HEK293 (cell line): ENCODE data around the gene NOLC1.

Experiments
- CTCF ChIA-PET: fragments of 350-600 bp; formaldehyde crosslinking; extraction: SDS; loops from one replicate; lab custom pipeline; 2021; ENCODE audit warnings: antibody characterized with exemption; lab: Yijun Ruan, JAX
- POLR2A ChIA-PET: fragments of 300-600 bp; formaldehyde crosslinking; extraction: SDS; loops from one replicate; lab custom pipeline; 2020; ENCODE audit warnings: antibody characterized with exemption, inconsistent platforms; lab: Yijun Ruan, JAX
- H3K27ac ChIP-seq: fragments of 200-500 bp; sonication (Bioruptor generic); 2 replicates; pipeline ENCODE4 v1.5.1; 2014; ENCODE audit warnings: low read depth, low read length, control low read depth, inconsistent platforms; ENCODE audit errors: extremely low read depth
- H3K36me3 ChIP-seq, 2 experiments: fragments of 200-500 bp in 1 of 2; sonication (Bioruptor generic) in 1 of 2; 1 replicate in 1 of 2; 2 replicates in 1 of 2; pipeline ENCODE4 v1.5.1; 2014 to 2017; ENCODE audit warnings: inconsistent platforms in 2 of 2, low read length in 2 of 2; ENCODE audit not compliant: control insufficient read depth in 2 of 2, insufficient read depth in 1 of 2
- H3K4me1 ChIP-seq: fragments of 200-500 bp; sonication (Bioruptor generic); 2 replicates; pipeline ENCODE4 v1.5.1; 2014; ENCODE audit warnings: mild to moderate bottlenecking, low read length, inconsistent platforms; ENCODE audit not compliant: control insufficient read depth, insufficient read depth
- H3K4me3 ChIP-seq: 2 replicates; pipeline ENCODE4 v1.5.1; 2011; ENCODE audit warnings: low read depth, mild to moderate bottlenecking, control low read depth, low read length, moderate library complexity
- H3K9me3 ChIP-seq: fragments of 200-500 bp; sonication (Bioruptor generic); 2 replicates; pipeline ENCODE4 v1.5.1; 2014; ENCODE audit warnings: low read depth, low read length, inconsistent platforms; ENCODE audit not compliant: control insufficient read depth, insufficient read depth
- ATF2 ChIP-seq: fragments of 450-650 bp; formaldehyde crosslinking; IDR thresholded peaks from 2 replicates; pipeline ENCODE4 v1.5.1; 2016; ENCODE audit warnings: missing biosample characterization, missing genetic modification characterization, low read depth
- EGR2 ChIP-seq: fragments of 450-650 bp; formaldehyde crosslinking; IDR thresholded peaks from 2 replicates; pipeline ENCODE4 v1.5.1; 2016; ENCODE audit warnings: low read depth, missing biosample characterization, missing genetic modification characterization
- HOXD13 ChIP-seq: sonication (generic); formaldehyde crosslinking; IDR thresholded peaks from 2 replicates; pipeline ENCODE4 v1.8.0; 2022; ENCODE audit warnings: missing genetic modification reagents, borderline replicate concordance
- PATZ1 ChIP-seq: fragments of 450-650 bp; formaldehyde crosslinking; IDR thresholded peaks from 2 replicates; pipeline ENCODE4 v1.5.1; 2016; ENCODE audit warnings: missing biosample characterization, missing genetic modification characterization
- PBX3 ChIP-seq: sonication (generic); formaldehyde crosslinking; IDR thresholded peaks from 2 replicates; pipeline ENCODE4 v1.8.1; 2022; ENCODE audit warnings: mild to moderate bottlenecking, moderate library complexity, missing genetic modification reagents
- PRDM6 ChIP-seq: fragments of 450-650 bp; formaldehyde crosslinking; IDR thresholded peaks from 2 replicates; pipeline ENCODE4 v1.5.1; 2017; ENCODE audit warnings: missing biosample characterization, missing genetic modification characterization
- SCRT1 ChIP-seq: fragments of 450-650 bp; formaldehyde crosslinking; IDR thresholded peaks from 2 replicates; pipeline ENCODE4 v1.5.1; 2016; ENCODE audit warnings: missing biosample characterization, missing genetic modification characterization, borderline replicate concordance
- SCRT2 ChIP-seq: fragments of 450-650 bp; formaldehyde crosslinking; IDR thresholded peaks from 2 replicates; pipeline ENCODE4 v1.5.1; 2016; ENCODE audit warnings: missing biosample characterization, missing genetic modification characterization
- ZBTB48 ChIP-seq: fragments of 450-650 bp; formaldehyde crosslinking; IDR thresholded peaks from 2 replicates; pipeline ENCODE4 v1.5.1; 2016; ENCODE audit warnings: missing biosample characterization, missing genetic modification characterization
- ZEB2 ChIP-seq: fragments of 450-650 bp; formaldehyde crosslinking; IDR thresholded peaks from 2 replicates; pipeline ENCODE4 v1.5.1; 2016; ENCODE audit warnings: missing biosample characterization, missing genetic modification characterization
- ZFHX2 ChIP-seq: fragments of 450-650 bp; formaldehyde crosslinking; conservative IDR thresholded peaks from 2 replicates; pipeline ENCODE4 v1.5.1; 2016; ENCODE audit warnings: missing biosample characterization, missing genetic modification characterization
- ZNF239 ChIP-seq: fragments of 450-650 bp; formaldehyde crosslinking; IDR thresholded peaks from 2 replicates; pipeline ENCODE4 v1.5.1; 2016; ENCODE audit warnings: missing biosample characterization, missing genetic modification characterization
- ZNF24 ChIP-seq: fragments of 450-650 bp; formaldehyde crosslinking; IDR thresholded peaks from 2 replicates; pipeline ENCODE4 v1.5.1; 2016; ENCODE audit warnings: missing biosample characterization, missing genetic modification characterization
- ZNF302 ChIP-seq: fragments of 450-650 bp; formaldehyde crosslinking; IDR thresholded peaks from 2 replicates; pipeline ENCODE4 v1.5.1; 2016; ENCODE audit warnings: missing biosample characterization, missing genetic modification characterization, low read depth
- ZNF341 ChIP-seq: fragments of 450-650 bp; formaldehyde crosslinking; IDR thresholded peaks from 2 replicates; pipeline ENCODE4; 2016; ENCODE audit warnings: low read depth, missing biosample characterization, missing genetic modification characterization
- ZNF530 ChIP-seq: fragments of 450-650 bp; formaldehyde crosslinking; IDR thresholded peaks from 2 replicates; pipeline ENCODE4 v1.5.1; 2016; ENCODE audit warnings: low read depth, missing biosample characterization, missing genetic modification characterization
- ZNF544 ChIP-seq: fragments of 450-650 bp; formaldehyde crosslinking; IDR thresholded peaks from 2 replicates; pipeline ENCODE4 v1.5.0; 2017; ENCODE audit warnings: missing biosample characterization, missing genetic modification characterization
- ZNF558 ChIP-seq: fragments of 450-650 bp; formaldehyde crosslinking; IDR thresholded peaks from 2 replicates; pipeline ENCODE4 v1.5.1; 2016; ENCODE audit warnings: missing biosample characterization, missing genetic modification characterization
- ZNF561 ChIP-seq: fragments of 450-650 bp; IDR thresholded peaks from 2 replicates; pipeline ENCODE4 v1.5.1; 2018; ENCODE audit warnings: missing biosample characterization, missing genetic modification characterization, borderline replicate concordance
- ZNF626 ChIP-seq: fragments of 450-650 bp; sonication (Bioruptor Pico); formaldehyde crosslinking; IDR thresholded peaks from 2 replicates; pipeline ENCODE4 v1.5.1; 2018; ENCODE audit warnings: missing biosample characterization, missing genetic modification characterization, inconsistent platforms
- ZNF670 ChIP-seq: fragments of 450-650 bp; formaldehyde crosslinking; IDR thresholded peaks from 2 replicates; pipeline ENCODE4 v1.5.1; 2016; ENCODE audit warnings: missing biosample characterization, missing genetic modification characterization, low read depth
- ZSCAN16 ChIP-seq: fragments of 450-650 bp; formaldehyde crosslinking; IDR thresholded peaks from 2 replicates; pipeline ENCODE4 v1.5.1; 2016; ENCODE audit warnings: missing biosample characterization, missing genetic modification characterization
- ZSCAN4 ChIP-seq: fragments of 450-650 bp; formaldehyde crosslinking; IDR thresholded peaks from 2 replicates; pipeline ENCODE4 v1.5.1; 2017; ENCODE audit warnings: missing biosample characterization, missing genetic modification characterization

Gene NOLC1

GRCh38 chr10:102135956-102136526 lies 16.1 kb upstream of the NOLC1 start (continued):
- TF ChIP-seq PATZ1 (tag by site-specific recombination), result no peak
- TF ChIP-seq ZNF530, result no peak
- 0 out of 2 replicates have a peak, but pooled peaks have one; percentile 29 for TF ChIP-seq ZSCAN16 (tag by site-specific recombination)
- no peak for TF ChIP-seq PBX3 (CRISPR knock-in tag)
- no peak for TF ChIP-seq ZNF670
- TF ChIP-seq ZBTB48 (tag by site-specific recombination), result no peak
- no peak for TF ChIP-seq ZNF561 (tag by site-specific recombination)
- TF ChIP-seq HOXD13, result no peak
- TF ChIP-seq PRDM6, result no peak
- TF ChIP-seq ZNF558 (tag by site-specific recombination), result no peak
- TF ChIP-seq ATF2, result no peak
- TF ChIP-seq ZEB2 (tag by site-specific recombination), result no peak
- no peak for TF ChIP-seq ZFHX2

- POLR2A ChIA-PET, result interaction anchor here (0.5 to 2.4 kb wide), 3 partner anchors 12 to 142 kb away, joined by 4 to 11 read pairs (median 6); partner anchors contain the start of gene NOLC1
- Histone ChIP-seq H3K4me3 (no peak overlapping the region), H3K9me3 (no peaks in the 10 kb centered on the region), H3K36me3 (peaks cover 19 to 69% of the 10 kb centered on the region in 2 experiments), H3K4me1 (peaks cover 22% of the 10 kb centered on the region), H3K27ac (no peak overlapping the region)
- CTCF ChIA-PET, result interaction anchor here (0.6 to 0.7 kb wide), 2 partner anchors 8 to 10 kb away, joined by 3 read pairs; no protein-coding TSS in a partner anchor
- no peak for TF ChIP-seq ZNF341
- TF ChIP-seq SCRT2 (tag by site-specific recombination), result peak; percentile 91
- TF ChIP-seq SCRT1 (tag by site-specific recombination), result peak; percentile 83
Observed at GRCh38 chr10:102139281-102140110, 12.7 kb upstream of the NOLC1 start.

- Histone ChIP-seq H3K9me3 (no peaks in the 10 kb centered on the region), H3K4me1 (peaks cover 16% of the 10 kb centered on the region), H3K4me3 (no peak overlapping the region), H3K36me3 (peaks cover 21 to 77% of the 10 kb centered on the region in 2 experiments), H3K27ac (peak overlapping the region; percentile 44; the same call in 1 of the 2 replicates)
- TF ChIP-seq EGR2 (tag by site-specific recombination), result no peak
- TF ChIP-seq ZNF544 (tag by site-specific recombination), result no peak
- no peak for TF ChIP-seq ZNF626
- no peak for TF ChIP-seq ZNF302 (tag by site-specific recombination)
- peak; percentile 66; the same call in 1 of the 2 replicates for TF ChIP-seq SCRT1 (tag by site-specific recombination)
- no peak for TF ChIP-seq ZNF239 (tag by site-specific recombination)
- peak; percentile 81 for TF ChIP-seq SCRT2 (tag by site-specific recombination)
- no peak for TF ChIP-seq ZSCAN4 (tag by site-specific recombination)
- no peak for TF ChIP-seq ZNF24
- CTCF ChIA-PET, result no interaction called here
- POLR2A ChIA-PET, result no interaction called here
Observed at GRCh38 chr10:102140218-102140617, 12.0 kb upstream of the NOLC1 start.
